T-helper 1 cell treated with Interleukin-12 subunit alpha and Interleukin-12 subunit beta and Interleukin-4 antibody, amounts not matched to agents 30 μg/mL and 1 μg/mL, for 36 hours (primary cell): ENCODE data around the gene DSC1.

Experiments
- H3K27ac Mint-ChIP-seq: one replicate; pipeline ENCODE4 v1.8.0; 2021; ENCODE audit warnings: mild to moderate bottlenecking, mixed read lengths
- H3K27me3 Mint-ChIP-seq: one replicate; pipeline ENCODE4 v1.8.0; 2021; ENCODE audit warnings: low read depth, mixed read lengths
- H3K36me3 Mint-ChIP-seq: one replicate; pipeline ENCODE4 v1.8.0; 2021; ENCODE audit warnings: low read depth, mixed read lengths
- H3K4me1 Mint-ChIP-seq: one replicate; pipeline ENCODE4 v1.8.0; 2021; ENCODE audit warnings: low read depth, mixed read lengths
- H3K4me3 Mint-ChIP-seq: one replicate; pipeline ENCODE4 v1.8.0; 2021; ENCODE audit warnings: mild to moderate bottlenecking, moderate library complexity, mixed read lengths
- H3K9me3 Mint-ChIP-seq: one replicate; pipeline ENCODE4 v1.8.0; 2021; ENCODE audit warnings: mixed read lengths

Gene DSC1

DNA sequence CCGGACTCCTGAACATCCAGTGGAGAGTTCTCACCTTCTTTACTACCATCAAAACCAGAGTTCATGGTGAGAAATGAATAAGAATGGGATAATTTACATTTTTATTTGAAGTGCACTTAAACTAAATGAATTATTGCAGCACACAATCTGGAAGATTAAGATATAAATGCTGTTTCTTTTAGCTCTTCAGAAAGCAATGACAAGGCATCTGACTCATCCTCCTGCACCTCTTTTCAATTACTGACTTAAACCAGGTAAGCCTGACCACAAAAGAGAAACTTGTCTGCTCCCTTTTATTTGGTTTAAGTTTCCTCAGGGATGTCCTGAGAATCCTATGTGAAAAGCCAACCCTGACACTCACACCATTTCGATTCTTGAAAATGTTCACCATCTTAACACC lies 59.7 kb downstream of the DSC1 start:
- Mint-ChIP-seq H3K27me3 (peaks cover 35% of the 10 kb centered on the region), H3K9me3 (no peaks in the 10 kb centered on the region), H3K27ac (no peak overlapping the region), H3K36me3 (no peaks in the 10 kb centered on the region), H3K4me1 (no peaks in the 10 kb centered on the region), H3K4me3 (no peak overlapping the region)

DNA sequence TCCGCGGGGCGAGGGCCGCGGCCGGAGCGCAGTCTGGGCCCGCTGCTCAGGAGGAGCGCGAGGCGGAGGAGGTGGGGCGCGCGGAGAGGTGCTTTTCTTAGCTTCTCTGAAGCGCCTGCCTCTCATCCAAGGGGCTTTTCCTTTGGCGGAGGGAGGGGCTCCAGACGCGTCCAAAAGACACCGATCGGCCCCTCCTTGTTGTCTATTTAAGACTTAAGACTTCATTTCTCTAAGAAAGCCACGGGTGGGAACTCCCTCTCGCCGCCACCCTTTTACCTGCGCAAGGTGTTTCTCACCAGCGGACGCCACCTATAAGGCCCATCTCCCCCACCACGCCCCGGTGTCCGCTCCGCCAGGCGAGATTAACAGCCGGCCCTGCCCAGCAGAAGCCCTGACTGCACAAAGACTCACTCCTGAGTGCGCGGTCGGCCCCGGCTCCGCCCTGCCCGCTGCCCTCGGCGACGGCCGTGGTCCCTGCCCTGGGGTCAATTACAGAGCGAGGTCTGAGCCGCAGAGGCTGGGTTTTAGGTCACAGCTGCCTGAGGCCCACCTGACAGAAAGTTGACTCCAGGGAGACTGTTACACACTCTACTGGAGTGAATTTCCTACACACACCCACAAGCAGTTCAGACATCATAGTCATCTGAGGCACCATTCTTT lies 60.5 kb downstream of the DSC1 start, which contains the start of gene DSC2:
TSS of gene DSC2 (minus strand) at position 397 of the 660 bp plus-strand sequence. CDS start 450 bp downstream, outside the sequence.
- H3K27ac Mint-ChIP-seq = no peak within 1 kb of the TSS
- no peaks in the 10 kb centered on the region for H3K4me1 Mint-ChIP-seq
- no peaks in the 10 kb centered on the region for H3K9me3 Mint-ChIP-seq
- H3K27me3 Mint-ChIP-seq = peaks cover 35% of the 10 kb centered on the region
- no peak within 1 kb of the TSS for H3K4me3 Mint-ChIP-seq
- H3K36me3 Mint-ChIP-seq = no peaks in the 10 kb centered on the region

DNA sequence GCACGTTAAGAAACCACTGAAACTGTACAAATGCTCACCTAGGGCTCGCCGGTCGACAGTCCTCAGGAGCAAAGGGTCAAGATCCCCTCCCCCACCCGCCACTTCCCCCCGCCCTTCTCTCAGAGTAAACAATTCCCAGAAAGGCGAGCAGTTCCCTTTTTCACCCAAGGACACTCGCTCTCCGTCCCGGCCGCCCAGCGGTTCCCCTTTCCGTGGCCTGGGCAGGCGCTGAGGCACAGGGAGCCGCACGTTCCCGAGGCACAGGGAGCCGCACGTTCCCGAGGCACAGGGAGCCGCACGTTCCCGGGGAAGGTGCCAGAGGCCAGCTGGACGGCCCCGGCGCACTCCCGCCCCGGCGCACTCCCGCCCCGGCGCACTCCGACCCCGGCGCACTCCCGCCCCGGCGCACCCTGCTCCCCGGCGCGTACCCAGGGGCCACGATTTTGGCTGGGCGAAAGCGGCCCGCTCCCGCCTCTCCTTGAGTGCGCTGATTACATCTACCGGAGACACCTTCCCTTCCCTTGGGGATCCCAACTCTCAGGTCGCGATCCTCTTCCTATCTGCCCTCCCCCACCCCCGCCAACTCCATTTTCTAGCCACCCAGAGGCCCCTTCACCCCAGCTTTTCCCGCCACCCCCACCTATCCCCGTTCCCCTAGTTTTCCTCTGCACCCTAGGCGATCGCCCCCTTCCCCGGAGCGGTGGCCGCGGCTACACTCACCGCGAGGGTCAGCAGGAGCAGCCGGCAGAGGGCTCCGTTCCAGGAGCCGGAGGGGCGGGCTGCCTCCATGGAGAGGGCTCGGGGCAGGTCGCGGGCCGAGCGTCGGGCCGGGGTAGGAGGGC lies 61.3 kb downstream of the DSC1 start:
- no peaks in the 10 kb centered on the region for H3K36me3 Mint-ChIP-seq
- no peak overlapping the region for H3K4me3 Mint-ChIP-seq
- peaks cover 35% of the 10 kb centered on the region for H3K27me3 Mint-ChIP-seq
- no peaks in the 10 kb centered on the region for H3K9me3 Mint-ChIP-seq
- no peak overlapping the region for H3K27ac Mint-ChIP-seq
- H3K4me1 Mint-ChIP-seq = no peaks in the 10 kb centered on the region

DNA sequence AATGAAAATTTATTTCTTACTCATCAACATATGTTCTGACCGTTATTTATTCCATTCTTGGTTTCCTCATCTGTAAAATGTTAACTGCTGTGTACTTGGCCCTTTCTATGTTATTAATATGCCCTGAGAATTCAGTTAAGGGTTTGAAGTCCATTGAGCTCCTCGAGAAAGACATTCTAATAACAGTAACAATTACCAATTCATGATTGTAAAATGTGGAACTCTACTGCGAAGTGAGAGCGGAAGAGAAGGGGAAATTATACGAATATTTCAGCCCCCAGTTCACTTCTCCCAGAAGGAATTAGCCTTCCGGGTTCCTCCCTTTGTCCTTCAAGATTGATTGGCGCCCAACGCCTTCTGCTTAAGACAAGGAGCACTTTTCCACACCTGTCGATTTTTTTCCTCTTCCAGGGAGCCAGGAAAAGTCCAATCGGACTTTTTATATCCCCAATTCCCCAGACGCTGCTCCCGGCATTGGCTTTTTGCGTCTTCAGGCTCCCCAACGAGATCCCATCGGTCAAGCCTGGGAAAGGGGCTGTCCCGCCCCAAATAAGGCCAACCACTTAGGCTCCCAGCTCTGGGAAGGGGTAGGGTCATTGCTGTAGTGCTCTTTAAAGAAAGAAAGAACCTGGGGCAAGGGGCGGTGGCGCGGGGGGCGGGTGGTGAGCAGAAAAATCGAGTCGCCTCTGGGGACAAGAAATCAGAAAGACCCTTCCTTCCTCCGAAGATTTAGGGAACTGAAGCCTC lies 62.0 kb downstream of the DSC1 start:
- Mint-ChIP-seq H3K4me1 (no peaks in the 10 kb centered on the region), H3K27me3 (peaks cover 35% of the 10 kb centered on the region), H3K4me3 (no peak overlapping the region), H3K27ac (no peak overlapping the region), H3K9me3 (no peaks in the 10 kb centered on the region), H3K36me3 (no peaks in the 10 kb centered on the region)

DNA sequence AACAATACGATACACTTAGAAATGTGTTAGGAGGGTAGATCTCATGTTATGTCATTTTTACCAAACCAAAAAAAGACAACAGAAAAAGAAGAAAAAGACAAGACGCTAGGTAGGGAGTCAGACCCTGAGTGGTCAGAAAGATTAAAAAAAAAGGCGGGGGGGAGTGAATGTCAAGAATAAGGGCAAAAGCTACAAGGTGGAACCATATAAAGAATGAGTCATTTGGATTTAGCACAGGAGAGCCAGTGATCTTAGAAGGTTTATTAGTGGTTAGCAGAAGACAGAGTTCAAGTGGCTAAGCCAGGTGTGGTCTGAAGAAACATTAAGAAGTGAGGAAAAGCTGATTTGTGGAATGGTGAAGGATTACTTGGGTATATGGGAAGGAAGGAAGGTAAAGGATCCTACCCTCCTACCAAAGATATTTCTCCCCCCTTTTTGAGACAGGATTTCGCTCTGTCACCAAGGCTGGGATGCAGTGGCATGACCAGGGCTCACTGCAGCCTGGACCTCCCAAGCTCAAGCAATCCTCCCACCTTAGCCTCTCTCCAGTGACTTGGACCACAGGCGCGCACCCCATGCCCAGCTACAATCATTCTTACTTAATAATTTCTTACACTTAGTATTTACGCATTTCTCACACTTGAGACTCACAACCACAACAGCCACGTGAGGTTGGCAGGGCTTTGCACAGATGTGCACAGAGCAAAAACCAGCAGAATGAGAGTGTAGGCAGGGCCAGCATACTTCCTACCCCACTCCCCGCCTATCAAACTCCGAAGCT lies 63.0 kb downstream of the DSC1 start:
- Mint-ChIP-seq H3K36me3 (no peaks in the 10 kb centered on the region), H3K27ac (no peak overlapping the region), H3K4me3 (no peak overlapping the region), H3K9me3 (no peaks in the 10 kb centered on the region), H3K4me1 (no peaks in the 10 kb centered on the region), H3K27me3 (peaks cover 35% of the 10 kb centered on the region)

DNA sequence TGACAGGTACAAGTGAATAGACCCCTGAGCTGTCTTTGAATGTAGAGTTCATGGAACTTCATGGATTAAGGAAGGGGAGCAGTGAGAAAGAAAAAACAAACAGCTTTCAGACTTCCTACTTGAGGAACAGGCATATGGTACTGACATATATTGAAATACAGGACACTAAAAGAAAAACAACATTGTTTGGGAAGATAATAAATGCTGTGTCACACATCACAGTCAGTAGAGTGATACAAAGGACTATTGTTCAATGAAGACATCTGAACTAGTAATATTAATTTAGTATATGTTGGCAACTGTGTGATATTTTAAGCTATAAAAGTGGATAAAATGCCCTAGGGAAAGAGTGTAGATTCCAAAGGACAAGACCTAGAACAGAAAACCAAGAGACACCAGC lies 63.8 kb downstream of the DSC1 start:
- Mint-ChIP-seq H3K4me3 (no peak overlapping the region), H3K27ac (no peak overlapping the region), H3K27me3 (peaks cover 35% of the 10 kb centered on the region), H3K36me3 (no peaks in the 10 kb centered on the region), H3K4me1 (no peaks in the 10 kb centered on the region), H3K9me3 (no peaks in the 10 kb centered on the region)

- no peak overlapping the region for H3K4me3 Mint-ChIP-seq
- no peaks in the 10 kb centered on the region for H3K4me1 Mint-ChIP-seq
- H3K27me3 Mint-ChIP-seq = peaks cover 30% of the 10 kb centered on the region
- no peaks in the 10 kb centered on the region for H3K9me3 Mint-ChIP-seq
- no peaks in the 10 kb centered on the region for H3K36me3 Mint-ChIP-seq
- H3K27ac Mint-ChIP-seq = no peak overlapping the region
These were observed 65.0 kb downstream of the DSC1 start for GRCh38 chr18:31097666-31098065.

DNA sequence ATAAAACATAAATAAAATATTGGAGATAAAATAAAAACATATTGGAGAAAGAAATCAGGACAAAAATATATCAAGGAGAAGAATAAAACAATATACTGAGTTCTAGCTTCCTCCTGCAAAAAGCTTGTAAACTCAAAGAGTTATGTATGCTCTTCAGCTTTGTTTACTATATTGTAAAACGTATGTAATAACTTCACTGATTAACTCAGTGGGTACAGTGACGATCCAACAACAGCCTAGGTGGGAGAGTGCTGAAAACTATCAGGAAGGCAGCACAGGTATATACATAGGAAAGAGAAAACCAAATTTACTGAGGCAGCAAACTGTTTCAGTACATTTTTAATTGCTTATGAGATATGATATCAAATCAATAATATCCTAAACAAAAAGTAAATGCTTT lies 68.8 kb downstream of the DSC1 start:
- no peaks in the 10 kb centered on the region for H3K36me3 Mint-ChIP-seq
- no peaks in the 10 kb centered on the region for H3K4me1 Mint-ChIP-seq
- H3K9me3 Mint-ChIP-seq = no peaks in the 10 kb centered on the region
- H3K4me3 Mint-ChIP-seq = no peak overlapping the region
- H3K27me3 Mint-ChIP-seq = peaks cover 2% of the 10 kb centered on the region
- H3K27ac Mint-ChIP-seq = no peak overlapping the region

- Mint-ChIP-seq H3K4me3 (no peak overlapping the region), H3K27me3 (no peaks in the 10 kb centered on the region), H3K9me3 (no peaks in the 10 kb centered on the region), H3K36me3 (no peaks in the 10 kb centered on the region), H3K27ac (no peak overlapping the region), H3K4me1 (no peaks in the 10 kb centered on the region)
These were observed 69.4 kb downstream of the DSC1 start for GRCh38 chr18:31093294-31093693.

DNA sequence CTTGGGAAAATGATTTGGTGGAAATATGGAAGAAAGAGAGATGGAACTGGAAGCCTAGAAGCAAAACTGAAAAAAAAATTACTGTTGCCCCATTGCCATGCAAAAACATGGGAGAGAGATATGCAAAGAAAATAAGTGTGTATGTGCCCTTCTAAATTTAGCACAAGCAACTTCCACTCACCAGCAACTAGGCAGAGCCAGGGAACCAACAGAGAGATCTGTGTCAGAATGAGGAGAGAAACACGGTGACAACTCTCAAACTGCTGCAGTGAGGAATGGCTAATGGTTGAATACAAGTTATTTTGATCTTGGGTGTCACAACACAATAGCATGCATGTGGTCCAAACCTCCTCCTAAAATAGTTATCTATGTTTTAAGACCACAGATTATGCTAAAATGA lies 71.3 kb downstream of the DSC1 start:
- Mint-ChIP-seq H3K27ac (no peak overlapping the region), H3K4me3 (no peak overlapping the region), H3K36me3 (no peaks in the 10 kb centered on the region), H3K9me3 (no peaks in the 10 kb centered on the region), H3K27me3 (no peaks in the 10 kb centered on the region), H3K4me1 (no peaks in the 10 kb centered on the region)

DNA sequence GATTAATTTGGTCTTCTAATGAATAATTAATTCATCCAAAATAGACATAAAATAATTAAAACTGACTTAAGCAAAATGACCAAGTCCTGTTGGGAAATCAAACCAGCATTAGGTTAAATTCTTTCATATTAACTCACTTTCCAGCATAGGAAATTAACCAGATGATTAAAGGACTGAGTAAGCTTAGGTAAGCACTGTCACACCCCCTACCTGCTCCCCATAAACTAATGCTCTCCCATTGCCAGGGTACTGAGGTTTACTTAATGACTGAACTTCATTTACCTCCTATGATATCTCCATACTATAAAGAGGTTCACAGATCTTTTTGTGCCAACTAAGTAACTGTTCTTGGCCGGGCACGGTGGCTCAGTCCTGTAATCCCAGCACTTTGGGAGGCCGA lies 74.1 kb downstream of the DSC1 start:
- Mint-ChIP-seq H3K4me3 (no peak overlapping the region), H3K4me1 (no peaks in the 10 kb centered on the region), H3K27ac (no peak overlapping the region), H3K36me3 (no peaks in the 10 kb centered on the region), H3K27me3 (no peaks in the 10 kb centered on the region), H3K9me3 (no peaks in the 10 kb centered on the region)

DNA sequence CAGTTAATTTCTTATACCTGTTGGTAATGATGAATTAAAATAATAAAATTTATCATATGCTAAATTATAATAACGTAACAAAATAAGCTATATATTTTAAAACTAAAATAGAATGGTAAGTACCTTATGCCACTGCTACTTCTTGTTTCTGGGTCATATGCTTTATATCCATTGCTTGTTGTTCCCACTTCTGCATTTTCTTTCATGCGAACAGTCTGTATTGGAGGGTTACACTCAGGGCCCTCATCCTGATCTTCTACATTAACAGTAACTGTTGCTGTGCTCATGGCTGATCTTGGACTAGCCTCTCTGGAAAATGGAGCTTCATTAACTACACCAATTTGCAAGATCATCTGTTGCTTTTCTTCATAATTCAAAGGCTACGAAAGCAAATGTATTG lies 82.7 kb downstream of the DSC1 start:
- Mint-ChIP-seq H3K9me3 (peaks cover under 1% of the 10 kb centered on the region), H3K36me3 (no peaks in the 10 kb centered on the region), H3K4me1 (no peaks in the 10 kb centered on the region), H3K27me3 (no peaks in the 10 kb centered on the region), H3K4me3 (no peak overlapping the region), H3K27ac (no peak overlapping the region)
